Measurements from ENCODE around the gene EIF4B. TPM values are rescaled to one million over a fixed set of nuclear protein-coding genes. Genes with fewer than 3 reads are reported as not detected.
A peak's percentile ranks its signal among the peaks of the same experiment; 100 is the strongest.

EIF4B gene
- total RNA-seq, 2 donors from 2014 or later = 279 to 338 TPM

GRCh38 chr12:53042607-53043454 is 36.6 kb downstream of the EIF4B start:
- Histone ChIP-seq H3K36me3 (peaks cover 15% of the 10 kb centered on the region), H3K27me3 (replicated peaks; ENCODE audit: insufficient read depth) (no peaks in the 10 kb centered on the region), H3K4me3 (no peak overlapping the region), H3K27ac (peak overlapping the region in 1 of 2 donors; percentile 36), H3K4me1 (ENCODE audit: control insufficient read depth in 1 of 2, low read depth in 2 of 2) (peaks cover 8 to 52% of the 10 kb centered on the region in 2 donors), H3K9me3 (no peaks in the 10 kb centered on the region)
- no peak for DNase-seq (ENCODE audit: low spot score)
- no peak for ATAC-seq (ENCODE audit: insufficient number of reproducible peaks, low FRiP score, low read depth)
- TF ChIP-seq, protein P1, sequence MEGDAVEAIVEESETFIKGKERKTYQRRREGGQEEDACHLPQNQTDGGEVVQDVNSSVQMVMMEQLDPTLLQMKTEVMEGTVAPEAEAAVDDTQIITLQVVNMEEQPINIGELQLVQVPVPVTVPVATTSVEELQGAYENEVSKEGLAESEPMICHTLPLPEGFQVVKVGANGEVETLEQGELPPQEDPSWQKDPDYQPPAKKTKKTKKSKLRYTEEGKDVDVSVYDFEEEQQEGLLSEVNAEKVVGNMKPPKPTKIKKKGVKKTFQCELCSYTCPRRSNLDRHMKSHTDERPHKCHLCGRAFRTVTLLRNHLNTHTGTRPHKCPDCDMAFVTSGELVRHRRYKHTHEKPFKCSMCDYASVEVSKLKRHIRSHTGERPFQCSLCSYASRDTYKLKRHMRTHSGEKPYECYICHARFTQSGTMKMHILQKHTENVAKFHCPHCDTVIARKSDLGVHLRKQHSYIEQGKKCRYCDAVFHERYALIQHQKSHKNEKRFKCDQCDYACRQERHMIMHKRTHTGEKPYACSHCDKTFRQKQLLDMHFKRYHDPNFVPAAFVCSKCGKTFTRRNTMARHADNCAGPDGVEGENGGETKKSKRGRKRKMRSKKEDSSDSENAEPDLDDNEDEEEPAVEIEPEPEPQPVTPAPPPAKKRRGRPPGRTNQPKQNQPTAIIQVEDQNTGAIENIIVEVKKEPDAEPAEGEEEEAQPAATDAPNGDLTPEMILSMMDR (IDR thresholded peaks at IDR 0.05) = no peak

GRCh38 chr12:53044052-53044581 is 37.9 kb downstream of the EIF4B start:
- TF ChIP-seq, protein P1 (IDR thresholded peaks at IDR 0.05) = no peak
- Histone ChIP-seq H3K27me3 (replicated peaks; ENCODE audit: insufficient read depth) (no peaks in the 10 kb centered on the region), H3K4me3 (peak overlapping the region; percentile 89), H3K36me3 (peaks cover 9% of the 10 kb centered on the region), H3K4me1 (ENCODE audit: control insufficient read depth in 1 of 2, low read depth in 2 of 2) (peaks cover 17 to 53% of the 10 kb centered on the region in 2 donors), H3K27ac (peak overlapping the region; percentile 95 to 100), H3K9me3 (no peaks in the 10 kb centered on the region)
- DNase-seq (ENCODE audit: low spot score) (no peak), ATAC-seq (ENCODE audit: insufficient number of reproducible peaks, low FRiP score, low read depth) (no peak)

- Histone ChIP-seq H3K4me3 (peak overlapping the region; percentile 89), H3K4me1 (ENCODE audit: control insufficient read depth in 1 of 2, low read depth in 2 of 2) (peaks cover 19 to 52% of the 10 kb centered on the region in 2 donors), H3K36me3 (peaks cover 2% of the 10 kb centered on the region), H3K27ac (peak overlapping the region; percentile 95 to 100), H3K27me3 (replicated peaks; ENCODE audit: insufficient read depth) (no peaks in the 10 kb centered on the region), H3K9me3 (no peaks in the 10 kb centered on the region)
- TF ChIP-seq, protein P1 (IDR thresholded peaks at IDR 0.05) = no peak
- no peak for ATAC-seq (ENCODE audit: insufficient number of reproducible peaks, low FRiP score, low read depth)
- no peak for DNase-seq (ENCODE audit: low spot score)
Observed at GRCh38 chr12:53044896-53045695, 38.8 kb downstream of the EIF4B start.

DNA sequence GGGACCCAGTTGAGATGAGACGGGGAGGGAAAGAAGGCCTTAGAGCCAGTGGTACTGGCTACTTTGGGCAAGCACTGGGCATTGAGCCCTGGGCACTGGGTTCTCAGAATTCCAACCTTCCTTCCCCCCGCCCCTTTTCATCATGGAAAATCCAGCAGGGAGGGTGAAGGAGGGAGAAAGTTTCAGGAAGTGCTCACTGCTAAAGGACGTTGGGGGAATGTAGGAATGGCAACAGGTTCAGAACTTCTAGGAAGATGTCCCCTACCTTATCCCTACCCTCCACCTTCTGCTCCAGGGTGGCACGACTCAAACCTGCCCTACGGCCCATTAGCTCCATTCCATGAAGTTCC is 39.4 kb downstream of the EIF4B start:
- Histone ChIP-seq H3K9me3 (no peaks in the 10 kb centered on the region), H3K4me1 (ENCODE audit: control insufficient read depth in 1 of 2, low read depth in 2 of 2) (peaks cover 19 to 56% of the 10 kb centered on the region in 2 donors), H3K27ac (peak overlapping the region; percentile 95 to 100), H3K27me3 (replicated peaks; ENCODE audit: insufficient read depth) (no peaks in the 10 kb centered on the region), H3K4me3 (peak overlapping the region; percentile 89), H3K36me3 (peaks cover 2% of the 10 kb centered on the region)
- DNase-seq (ENCODE audit: low spot score) (no peak), ATAC-seq (ENCODE audit: insufficient number of reproducible peaks, low FRiP score, low read depth) (peak; percentile 57)
- TF ChIP-seq, protein P1 (IDR thresholded peaks at IDR 0.05) = no peak
